HG02588 (cell line): ENCODE data around the gene SEZ6.

Experiments used
- ATAC-seq: cut with Tn5 transposase; IDR thresholded peaks from one replicate; pipeline ENCODE4 v1.9.1; 2021; ENCODE audit warnings: mild to moderate bottlenecking, moderate library complexity; ENCODE audit not compliant: unreplicated experiment

SEZ6 gene

GRCh38 chr17:29005936-29006511 is at the start of gene SEZ6:
Gene SEZ6 (minus strand): TSS chr17:29006033. CDS start chr17:29005869, 164 bp downstream.
- no peak for ATAC-seq

GRCh38 chr17:29054835-29055234 is 49.0 kb upstream of the SEZ6 start:
- no peak for ATAC-seq

GRCh38 chr17:29051731-29052130 is 45.9 kb upstream of the SEZ6 start:
- no peak for ATAC-seq

GRCh38 chr17:29051194-29051593 is 45.4 kb upstream of the SEZ6 start:
- ATAC-seq: no peak

- no peak for ATAC-seq
Measured at GRCh38 chr17:29050176-29050575, 44.3 kb upstream of the SEZ6 start.

- ATAC-seq: no peak
Measured at GRCh38 chr17:29049541-29050145, 43.8 kb upstream of the SEZ6 start.

GRCh38 chr17:29048440-29049368 is 42.9 kb upstream of the SEZ6 start:
- ATAC-seq: no peak

GRCh38 chr17:29046473-29046839 is 40.6 kb upstream of the SEZ6 start:
- no peak for ATAC-seq

- no peak for ATAC-seq
Measured at GRCh38 chr17:29045734-29046472, 40.1 kb upstream of the SEZ6 start.

- ATAC-seq: no peak
Measured at GRCh38 chr17:29045026-29045425, 39.2 kb upstream of the SEZ6 start.

GRCh38 chr17:29043539-29044145 is 37.8 kb upstream of the SEZ6 start:
- ATAC-seq: no peak

- ATAC-seq: no peak
Measured at GRCh38 chr17:29042679-29043538, 37.1 kb upstream of the SEZ6 start, which contains the start of gene PIPOX. Gene PIPOX (plus strand): TSS chr17:29043141. CDS start chr17:29043226, 85 bp downstream.

GRCh38 chr17:29042026-29042678 is 36.3 kb upstream of the SEZ6 start:
- ATAC-seq: no peak

GRCh38 chr17:29041571-29041970 is 35.7 kb upstream of the SEZ6 start:
- no peak for ATAC-seq

GRCh38 chr17:29041091-29041490 is 35.3 kb upstream of the SEZ6 start:
- ATAC-seq: no peak

- ATAC-seq: no peak
Measured at GRCh38 chr17:29039764-29040598, 34.1 kb upstream of the SEZ6 start.

- ATAC-seq: no peak
Measured at GRCh38 chr17:29038085-29038795, 32.4 kb upstream of the SEZ6 start.

GRCh38 chr17:29037739-29038084 is 31.9 kb upstream of the SEZ6 start:
- ATAC-seq: no peak
